Heart right ventricle (tissue), 16 donors: ENCODE results near the gene COX20. TPM values are rescaled to one million over a fixed set of nuclear protein-coding genes. Genes with fewer than 3 reads are reported as not detected.

Experiments used
- ATAC-seq, 8 donors: fragments of 200-7000 bp; cut with Tn5 transposase; one replicate each; pipeline ENCODE4 v1.9.1; 2020; ENCODE audit warnings: mild to moderate bottlenecking in 8 of 8, moderate library complexity in 8 of 8, moderate number of reproducible peaks in 1 of 8
- DNase-seq, 2 donors: peaks; one replicate each; pipeline ENCODE4 v3.0.0-alpha.2; 2020
- H3K27ac ChIP-seq, 10 donors: fragments of 200-600 bp; sonication (generic) in 2 of 10; one replicate each; pipeline versions ENCODE4 v1.5.0 to v1.8.0; 2020 to 2022; ENCODE audit warnings: mild to moderate bottlenecking in 3 of 10
- H3K27me3 ChIP-seq, 7 donors: fragments of 200-600 bp; one replicate each; pipeline ENCODE4 v1.8.0; 2021 to 2022; ENCODE audit warnings: mild to moderate bottlenecking in 2 of 7
- H3K36me3 ChIP-seq, 9 donors: fragments of 200-600 bp; sonication (generic) in 1 of 9; one replicate each; pipeline versions ENCODE4 v1.5.0 to v1.8.0; 2020 to 2022; ENCODE audit warnings: mild to moderate bottlenecking in 2 of 9
- H3K4me1 ChIP-seq, 9 donors: fragments of 200-600 bp; sonication (generic) in 1 of 9; one replicate each; pipeline versions ENCODE4 v1.5.0 to v1.8.0; 2020 to 2022; ENCODE audit warnings: mild to moderate bottlenecking in 4 of 9
- H3K4me3 ChIP-seq, 10 donors: fragments of 200-600 bp; sonication (generic) in 2 of 10; one replicate each; pipeline versions ENCODE4 v1.5.0 to v1.8.0; 2020 to 2022; ENCODE audit warnings: mild to moderate bottlenecking in 7 of 10, moderate library complexity in 2 of 10
- H3K9me3 ChIP-seq, 11 donors: fragments of 200-600 bp in 10 of 11; sonication (generic) in 2 of 11; one replicate each; pipeline versions ENCODE4 v1.5.0 to v1.8.0; 2013 to 2022; ENCODE audit warnings: mild to moderate bottlenecking in 2 of 11, control low read depth in 1 of 11, moderate library complexity in 1 of 11
- WGBS, 2 donors: extraction: QIAGEN DNeasy Blood & Tissue Kit; methylation state at CpG; one replicate each; pipeline ENCODE4 v1.1.7; 2013; ENCODE audit warnings: inconsistent platforms in 1 of 2; 5-methylcytosine and 5-hydroxymethylcytosine counted together
- intact Hi-C, 10 donors: fragments of 100-400 bp; cut with DNase I; formaldehyde crosslinking; loops; one replicate each; pipeline versions ENCODE4 v1.11.1 to v1.14.2; 2022
- polyA plus RNA-seq, 2 donors: library from polyadenylated mRNA; stranded (reverse); fragments of 200-250 nt; gene quantifications; one replicate each; pipeline ENCODE4 v1.2.3, GENCODE V29; 2013
- total RNA-seq, 10 donors: library from RNA; stranded (reverse); fragmentation: NEBNext Ultra II Directional in 3 of 10; extraction: Animal tissue kit (Norgen Biotek cat#: 25700) in 3 of 10; gene quantifications; one replicate each; pipeline versions ENCODE4 v1.2.1 to v1.2.4, GENCODE V29; 2021 to 2023
- TF ChIP-seq, protein P1 (sequence below), 9 donors: fragments of 200-600 bp; sonication (generic) in 2 of 9; IDR thresholded peaks; one replicate each; pipeline versions ENCODE4 v1.5.0 to v1.8.0; 2021 to 2022; ENCODE audit warnings: antibody characterized with exemption in 9 of 9, mild to moderate bottlenecking in 5 of 9, moderate library complexity in 1 of 9
- donor health status: Arrhythmogenic right ventricular cardiomyopathy.
- donor health status: ischemic (EF 13 %, LVEDD 7.1; RV severe dilation, severe dysfunction).
- donor health status: healthy with polysubstance abuse.
- donor health status: DM: no; HTN: yes; CAD: no.
- donor health status: DM: no; HTN: no; CAD: no.
- donor health status: ischemic (EF 25% LVEDD 6.9; RV normal size, moderate dysfunction).
- donor health status: ischemic (EF 25% LVEDD 5.7; RV mildly dilated, moderate dysfunction).
- donor health status: healthy.
- donor health status: DM: yes; HTN: yes; CAD: no.
- donor health status: Ischemic cardiomyopathy.
- donor health status: ischemic (EF 35%, LVEDD 5.7; RV mildly dilated, moderate dysfunction).
- donor health status: nonischemic (EF 11% LVEDD 7.7; RV severe dilation, severe dysfunction).
- donor health status: DM: yes; HTN: yes; CAD: no.
- donor health status: PGD.
- donor health status: ischemic (EF 29% LVEDD 5.4; RV normal size, mild dysfunction).
- donor health status: nonischemic (EF 23%, LVEDD 6.1; RV moderate dilation, normal function).

The COX20 gene
- total and polyA plus RNA-seq, 12 donors: 56.6 to 139 (median 64.4) TPM

DNA sequence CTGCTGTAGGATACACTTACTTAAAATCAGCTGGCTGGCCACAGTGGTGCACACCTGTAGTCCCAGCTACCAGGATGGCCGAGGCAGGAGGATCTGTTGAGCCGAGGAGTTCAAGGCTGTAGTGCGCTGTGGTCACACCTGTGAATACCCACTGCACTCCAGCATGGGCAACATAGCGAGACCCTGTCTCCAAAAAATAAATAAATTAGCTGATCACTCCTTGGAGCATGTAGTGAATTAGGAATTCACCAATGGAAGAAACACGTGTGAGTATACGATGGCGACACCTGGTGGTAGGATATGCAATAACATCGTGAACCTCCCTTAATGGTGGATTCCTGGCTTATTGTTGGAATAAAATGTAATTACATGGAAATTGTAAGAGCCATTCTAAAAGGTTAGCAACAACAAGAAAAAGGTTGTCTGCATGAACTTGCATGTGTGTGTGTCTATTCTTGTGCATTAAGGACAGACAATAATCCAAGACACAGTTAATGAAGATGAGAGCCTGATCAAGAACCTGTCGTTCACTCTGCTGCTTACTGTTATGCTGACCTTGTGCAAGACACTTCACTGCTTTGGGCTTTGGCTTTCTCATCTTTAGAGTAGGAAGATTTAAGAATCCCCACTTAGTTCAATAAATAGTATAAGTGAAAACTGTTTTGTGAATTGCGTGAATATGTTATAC lies 38.6 kb upstream of the COX20 start:
- ATAC-seq: peak in 6 of 8 donors; percentile 64 to 72 (median 68)

GRCh38 chr1:244800821-244801220 lies 34.6 kb upstream of the COX20 start:
- TF ChIP-seq, protein P1, sequence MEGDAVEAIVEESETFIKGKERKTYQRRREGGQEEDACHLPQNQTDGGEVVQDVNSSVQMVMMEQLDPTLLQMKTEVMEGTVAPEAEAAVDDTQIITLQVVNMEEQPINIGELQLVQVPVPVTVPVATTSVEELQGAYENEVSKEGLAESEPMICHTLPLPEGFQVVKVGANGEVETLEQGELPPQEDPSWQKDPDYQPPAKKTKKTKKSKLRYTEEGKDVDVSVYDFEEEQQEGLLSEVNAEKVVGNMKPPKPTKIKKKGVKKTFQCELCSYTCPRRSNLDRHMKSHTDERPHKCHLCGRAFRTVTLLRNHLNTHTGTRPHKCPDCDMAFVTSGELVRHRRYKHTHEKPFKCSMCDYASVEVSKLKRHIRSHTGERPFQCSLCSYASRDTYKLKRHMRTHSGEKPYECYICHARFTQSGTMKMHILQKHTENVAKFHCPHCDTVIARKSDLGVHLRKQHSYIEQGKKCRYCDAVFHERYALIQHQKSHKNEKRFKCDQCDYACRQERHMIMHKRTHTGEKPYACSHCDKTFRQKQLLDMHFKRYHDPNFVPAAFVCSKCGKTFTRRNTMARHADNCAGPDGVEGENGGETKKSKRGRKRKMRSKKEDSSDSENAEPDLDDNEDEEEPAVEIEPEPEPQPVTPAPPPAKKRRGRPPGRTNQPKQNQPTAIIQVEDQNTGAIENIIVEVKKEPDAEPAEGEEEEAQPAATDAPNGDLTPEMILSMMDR (IDR thresholded peaks at IDR 0.05): no peak
- DNase-seq: no peak
- H3K27me3 ChIP-seq: no peaks in the 10 kb centered on the region
- H3K36me3 ChIP-seq: no peaks in the 10 kb centered on the region
- H3K27ac ChIP-seq: no peak overlapping the region
- ATAC-seq: no peak
- WGBS, 2 donors: 82 to 90% methylated on average over 9 of the region's 9 CpGs
- H3K4me3 ChIP-seq: no peak overlapping the region
- H3K4me1 ChIP-seq: peaks cover 0 to 6% (median 0%) of the 10 kb centered on the region in 9 donors
- H3K9me3 ChIP-seq: no peaks in the 10 kb centered on the region
- intact Hi-C loops: loop anchor here in 9 of 10 donors (1.0 to 10.0 kb wide), 5 partner anchors 240 to 244 kb away; no protein-coding TSS in a partner anchor

More for the DNA sequence above, 38.6 kb upstream of the COX20 start:
- Histone ChIP-seq H3K4me1 (peaks cover 0 to 6% (median 0%) of the 10 kb centered on the region in 9 donors), H3K9me3 (no peaks in the 10 kb centered on the region), H3K27ac (no peak overlapping the region), H3K27me3 (no peaks in the 10 kb centered on the region), H3K36me3 (no peaks in the 10 kb centered on the region), H3K4me3 (no peak overlapping the region)
- DNase-seq: peak in 1 of 2 donors; percentile 48
- WGBS, 2 donors: 44 to 46% methylated on average over 10 of the region's 10 CpGs
- TF ChIP-seq, protein P1 (IDR thresholded peaks at IDR 0.05): peak; percentile 80 to 93 (median 87)
- intact Hi-C loops: loop anchor here (1.0 to 5.0 kb wide), 6 partner anchors 145 to 246 kb away; partner anchors contain the start of gene DESI2 (in 2 of the 10)

DNA sequence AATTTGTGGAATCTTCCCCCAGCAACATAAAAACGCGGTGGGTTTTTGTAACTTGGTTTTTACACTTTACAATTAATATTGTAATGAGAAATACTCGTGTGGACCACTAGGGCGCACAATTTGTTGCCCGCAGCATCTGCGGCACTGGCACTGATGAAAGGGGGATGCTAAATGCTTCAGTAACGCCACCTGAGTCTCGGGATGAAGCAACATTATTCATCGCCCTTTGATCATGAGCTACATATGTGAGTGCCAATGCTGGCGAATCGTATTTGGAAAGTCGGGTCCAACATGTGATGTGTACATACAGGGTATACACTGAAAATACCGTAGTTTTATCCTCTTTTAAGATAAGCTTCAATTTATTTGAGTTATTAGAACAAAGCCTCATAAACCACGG lies 34.2 kb upstream of the COX20 start:
- Histone ChIP-seq H3K27ac (no peak overlapping the region), H3K9me3 (no peaks in the 10 kb centered on the region), H3K36me3 (no peaks in the 10 kb centered on the region), H3K4me3 (no peak overlapping the region), H3K4me1 (peaks cover 0 to 6% (median 0%) of the 10 kb centered on the region in 9 donors), H3K27me3 (no peaks in the 10 kb centered on the region)
- 48 to 53% methylated on average over 14 of the region's 14 CpGs for WGBS, 2 donors
- ATAC-seq (peak in 5 of 8 donors; percentile 52 to 69 (median 56)), DNase-seq (peak in 1 of 2 donors; percentile 17)
- TF ChIP-seq, protein P1 (IDR thresholded peaks at IDR 0.05): peak; percentile 44 to 74 (median 67)
- intact Hi-C loops: loop anchor here in 9 of 10 donors (1.0 to 10.0 kb wide), 5 partner anchors 240 to 244 kb away; no protein-coding TSS in a partner anchor

GRCh38 chr1:244802041-244802440 lies 33.4 kb upstream of the COX20 start:
- ATAC-seq: no peak
- no peak for DNase-seq
- no peak overlapping the region for H3K4me3 ChIP-seq
- no peaks in the 10 kb centered on the region for H3K9me3 ChIP-seq
- no peak overlapping the region for H3K27ac ChIP-seq
- intact Hi-C loops: loop anchor here in 3 of 10 donors (5.0 to 10.0 kb wide), 2 partner anchors 240 to 243 kb away; no protein-coding TSS in a partner anchor
- H3K4me1 ChIP-seq: peaks cover 0 to 6% (median 0%) of the 10 kb centered on the region in 9 donors
- TF ChIP-seq, protein P1 (IDR thresholded peaks at IDR 0.05): no peak
- no peaks in the 10 kb centered on the region for H3K27me3 ChIP-seq
- H3K36me3 ChIP-seq: no peaks in the 10 kb centered on the region
- WGBS, 2 donors: 72 to 75% methylated on average over 14 of the region's 14 CpGs
